Loucy (cell line): ENCODE measurements around the gene COX17.

Source experiments
- H2AFZ ChIP-seq: fragments of 200-600 bp; sonication (generic); 2 replicates; pipeline ENCODE4 v1.6.0; 2016; ENCODE audit warnings: antibody characterized with exemption, mild to moderate bottlenecking, low read length, moderate library complexity
- H3F3A ChIP-seq: fragments of 200-600 bp; 2 replicates; pipeline ENCODE4 v1.6.0; 2016; ENCODE audit warnings: antibody characterized with exemption, low read depth, mild to moderate bottlenecking
- H3K27me3 ChIP-seq: fragments of 200-600 bp; sonication (generic); 2 replicates; pipeline ENCODE4 v1.6.1; 2014; ENCODE audit warnings: low read length, mild to moderate bottlenecking; ENCODE audit not compliant: insufficient read depth, poor library complexity, severe bottlenecking
- H3K36me3 ChIP-seq: fragments of 200-600 bp; sonication (generic); 2 replicates; pipeline ENCODE4 v1.6.1; 2016; ENCODE audit warnings: low read length; ENCODE audit not compliant: insufficient read depth
- H3K4me1 ChIP-seq: fragments of 200-600 bp; sonication (generic); 2 replicates; pipeline ENCODE4 v1.5.1; 2014; ENCODE audit warnings: low read length, mild to moderate bottlenecking; ENCODE audit not compliant: insufficient read depth, poor library complexity, severe bottlenecking
- H3K4me2 ChIP-seq: fragments of 200-600 bp; sonication (generic); 2 replicates; pipeline ENCODE4 v1.6.0; 2014; ENCODE audit warnings: antibody characterized with exemption, low read length, low read depth, mild to moderate bottlenecking; ENCODE audit not compliant: poor library complexity, severe bottlenecking
- H3K4me3 ChIP-seq: fragments of 200-600 bp; sonication (generic); 2 replicates; pipeline ENCODE4 v1.5.1; 2014; ENCODE audit warnings: low read length, mild to moderate bottlenecking, mixed read lengths; ENCODE audit not compliant: poor library complexity, severe bottlenecking
- H3K79me2 ChIP-seq: fragments of 200-600 bp; sonication (generic); 2 replicates; pipeline ENCODE4 v1.6.1; 2014; ENCODE audit warnings: low read length; ENCODE audit not compliant: insufficient read depth
- H3K9ac ChIP-seq: fragments of 200-600 bp; sonication (generic); 2 replicates; pipeline ENCODE4 v1.6.0; 2014; ENCODE audit warnings: mild to moderate bottlenecking, low read depth, low read length, moderate library complexity; ENCODE audit not compliant: poor library complexity, severe bottlenecking
- H3K9me2 ChIP-seq: fragments of 200-600 bp; sonication (generic); replicated peaks from 2 replicates; pipeline ENCODE4 v1.6.1; 2016; ENCODE audit warnings: low read depth, low read length, mixed read lengths
- H3K9me3 ChIP-seq: fragments of 200-600 bp; sonication (generic); 2 replicates; pipeline ENCODE4 v1.6.1; 2014; ENCODE audit warnings: mild to moderate bottlenecking, antibody characterized with exemption, low read length, low read depth; ENCODE audit not compliant: insufficient read depth
- H4K20me1 ChIP-seq: fragments of 200-600 bp; sonication (generic); 2 replicates; pipeline ENCODE4 v1.6.0; 2014; ENCODE audit warnings: antibody characterized with exemption, low read length, mild to moderate bottlenecking; ENCODE audit not compliant: insufficient read depth, poor library complexity, severe bottlenecking
- CTCF ChIP-seq: fragments of 200-600 bp; sonication (generic); conservative IDR thresholded peaks from 2 replicates; pipeline ENCODE4 v1.5.1; 2014; ENCODE audit warnings: mild to moderate bottlenecking, antibody characterized with exemption, low read length
- EZH2phosphoT487 ChIP-seq: fragments of 200-600 bp; IDR thresholded peaks from 2 replicates; pipeline ENCODE4 v1.6.1; 2018; ENCODE audit warnings: antibody characterized with exemption, mild to moderate bottlenecking, moderate library complexity, borderline replicate concordance

Gene COX17

GRCh38 chr3:119645813-119646212 lies 31.4 kb downstream of the COX17 start:
- H3K4me1 ChIP-seq = no peaks in the 10 kb centered on the region
- H4K20me1 ChIP-seq = no peaks in the 10 kb centered on the region
- H2AFZ ChIP-seq = no peak overlapping the region
- no peaks in the 10 kb centered on the region for H3K36me3 ChIP-seq
- H3K79me2 ChIP-seq = no peaks in the 10 kb centered on the region
- TF ChIP-seq EZH2phosphoT487 (no peak), CTCF (no peak)
- no peaks in the 10 kb centered on the region for H3K27me3 ChIP-seq
- no peak overlapping the region for H3K4me2 ChIP-seq
- H3K9ac ChIP-seq = no peak overlapping the region
- no peaks in the 10 kb centered on the region for H3F3A ChIP-seq
- H3K4me3 ChIP-seq = no peak overlapping the region
- H3K9me2 ChIP-seq = no peaks in the 10 kb centered on the region
- no peaks in the 10 kb centered on the region for H3K9me3 ChIP-seq

- H3F3A ChIP-seq = no peaks in the 10 kb centered on the region
- TF ChIP-seq CTCF = no peak
- TF ChIP-seq EZH2phosphoT487 = no peak
- H2AFZ ChIP-seq = no peak overlapping the region
- no peaks in the 10 kb centered on the region for H3K9me2 ChIP-seq
- H3K27me3 ChIP-seq = no peaks in the 10 kb centered on the region
- H4K20me1 ChIP-seq = no peaks in the 10 kb centered on the region
- H3K36me3 ChIP-seq = no peaks in the 10 kb centered on the region
- H3K9me3 ChIP-seq = no peaks in the 10 kb centered on the region
- H3K4me1 ChIP-seq = no peaks in the 10 kb centered on the region
- no peaks in the 10 kb centered on the region for H3K79me2 ChIP-seq
- no peak overlapping the region for H3K4me3 ChIP-seq
- no peak overlapping the region for H3K4me2 ChIP-seq
- H3K9ac ChIP-seq = no peak overlapping the region
These were observed 32.7 kb downstream of the COX17 start for GRCh38 chr3:119644481-119644880.

- no peaks in the 10 kb centered on the region for H3K36me3 ChIP-seq
- no peaks in the 10 kb centered on the region for H3K27me3 ChIP-seq
- H3K4me1 ChIP-seq = peaks cover 7% of the 10 kb centered on the region
- H3K9ac ChIP-seq = no peak overlapping the region
- H3F3A ChIP-seq = no peaks in the 10 kb centered on the region
- no peak for TF ChIP-seq EZH2phosphoT487
- TF ChIP-seq CTCF = no peak
- no peak overlapping the region for H3K4me2 ChIP-seq
- H3K4me3 ChIP-seq = no peak overlapping the region
- H3K79me2 ChIP-seq = no peaks in the 10 kb centered on the region
- H2AFZ ChIP-seq = no peak overlapping the region
- H3K9me2 ChIP-seq = no peaks in the 10 kb centered on the region
- no peaks in the 10 kb centered on the region for H4K20me1 ChIP-seq
- no peaks in the 10 kb centered on the region for H3K9me3 ChIP-seq
These were observed 33.7 kb downstream of the COX17 start for GRCh38 chr3:119643528-119643927.
